HL-60 (cell line): Measurements from ENCODE around the gene RNH1.

ENCODE experiments used
- GABPA ChIP-seq: IDR thresholded peaks from 2 replicates; pipeline ENCODE4 v1.6.1; 2012; ENCODE audit warnings: low read depth
- POLR2AphosphoS5 ChIP-seq: IDR thresholded peaks from 2 replicates; pipeline ENCODE4 v1.6.1; 2012; ENCODE audit warnings: low read depth
- SPI1 ChIP-seq: IDR thresholded peaks from 2 replicates; pipeline ENCODE4 v1.6.1; 2012; ENCODE audit warnings: low read depth, mild to moderate bottlenecking, borderline replicate concordance
- TF ChIP-seq, protein P1 (sequence below): IDR thresholded peaks from one replicate; pipeline ENCODE4 v1.5.1; 2011; ENCODE audit warnings: low read length, control low read depth, inconsistent platforms; ENCODE audit not compliant: insufficient read depth
- TF ChIP-seq, protein P2 (sequence below): IDR thresholded peaks from 2 replicates; pipeline ENCODE4 v1.6.1; 2012; ENCODE audit warnings: low read depth; ENCODE audit not compliant: insufficient replicate concordance

DNA sequence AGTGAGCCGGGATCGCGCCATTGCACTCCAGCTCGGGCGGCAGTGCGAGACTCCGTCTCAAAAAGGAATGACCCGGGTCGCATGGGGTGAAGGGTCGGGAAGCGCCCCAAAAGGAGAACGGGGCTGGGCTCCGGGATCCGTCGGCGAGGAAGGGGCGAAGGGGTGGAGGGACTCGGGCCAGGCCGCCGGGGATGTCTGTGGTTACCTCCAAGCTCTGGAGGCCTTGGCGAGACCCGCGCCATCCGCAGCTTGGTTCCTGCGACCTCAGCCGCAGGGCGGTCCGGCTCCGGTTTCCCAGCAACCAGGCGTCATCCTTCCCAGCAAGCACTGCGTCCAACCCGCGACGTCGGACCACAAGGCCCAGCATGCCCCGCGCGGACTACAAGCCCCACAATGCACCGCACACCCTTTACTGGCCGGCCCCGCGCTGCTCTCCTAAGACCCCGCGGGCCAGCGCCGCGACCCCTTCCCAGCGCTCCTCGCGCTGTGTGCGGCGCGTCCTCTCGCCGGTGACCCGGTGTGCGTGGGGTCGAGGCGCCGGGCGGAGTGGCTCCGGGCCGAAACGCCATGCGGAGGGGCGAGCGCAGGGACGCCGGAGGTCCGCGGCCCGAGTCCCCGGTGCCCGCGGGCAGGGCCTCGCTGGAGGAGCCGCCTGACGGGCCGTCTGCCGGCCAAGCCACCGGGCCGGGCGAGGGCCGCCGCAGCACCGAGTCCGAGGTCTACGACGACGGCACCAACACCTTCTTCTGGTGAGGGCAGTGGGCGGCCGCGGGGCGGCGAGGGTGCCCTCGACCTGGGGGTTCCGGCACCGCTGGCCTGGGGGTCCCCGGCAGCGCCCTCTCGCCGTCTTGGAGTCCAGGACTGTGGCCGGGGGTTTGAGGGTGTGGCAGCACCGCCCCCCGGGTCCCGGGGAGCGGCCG lies 56.9 kb downstream of the RNH1 start, which contains the start of gene PTDSS2:
- TF ChIP-seq, protein P1, sequence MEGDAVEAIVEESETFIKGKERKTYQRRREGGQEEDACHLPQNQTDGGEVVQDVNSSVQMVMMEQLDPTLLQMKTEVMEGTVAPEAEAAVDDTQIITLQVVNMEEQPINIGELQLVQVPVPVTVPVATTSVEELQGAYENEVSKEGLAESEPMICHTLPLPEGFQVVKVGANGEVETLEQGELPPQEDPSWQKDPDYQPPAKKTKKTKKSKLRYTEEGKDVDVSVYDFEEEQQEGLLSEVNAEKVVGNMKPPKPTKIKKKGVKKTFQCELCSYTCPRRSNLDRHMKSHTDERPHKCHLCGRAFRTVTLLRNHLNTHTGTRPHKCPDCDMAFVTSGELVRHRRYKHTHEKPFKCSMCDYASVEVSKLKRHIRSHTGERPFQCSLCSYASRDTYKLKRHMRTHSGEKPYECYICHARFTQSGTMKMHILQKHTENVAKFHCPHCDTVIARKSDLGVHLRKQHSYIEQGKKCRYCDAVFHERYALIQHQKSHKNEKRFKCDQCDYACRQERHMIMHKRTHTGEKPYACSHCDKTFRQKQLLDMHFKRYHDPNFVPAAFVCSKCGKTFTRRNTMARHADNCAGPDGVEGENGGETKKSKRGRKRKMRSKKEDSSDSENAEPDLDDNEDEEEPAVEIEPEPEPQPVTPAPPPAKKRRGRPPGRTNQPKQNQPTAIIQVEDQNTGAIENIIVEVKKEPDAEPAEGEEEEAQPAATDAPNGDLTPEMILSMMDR, result no peak
- peak; percentile 33; the same call in 1 of the 2 replicates for TF ChIP-seq POLR2AphosphoS5
- TF ChIP-seq GABPA, result no peak
- TF ChIP-seq, protein P2, sequence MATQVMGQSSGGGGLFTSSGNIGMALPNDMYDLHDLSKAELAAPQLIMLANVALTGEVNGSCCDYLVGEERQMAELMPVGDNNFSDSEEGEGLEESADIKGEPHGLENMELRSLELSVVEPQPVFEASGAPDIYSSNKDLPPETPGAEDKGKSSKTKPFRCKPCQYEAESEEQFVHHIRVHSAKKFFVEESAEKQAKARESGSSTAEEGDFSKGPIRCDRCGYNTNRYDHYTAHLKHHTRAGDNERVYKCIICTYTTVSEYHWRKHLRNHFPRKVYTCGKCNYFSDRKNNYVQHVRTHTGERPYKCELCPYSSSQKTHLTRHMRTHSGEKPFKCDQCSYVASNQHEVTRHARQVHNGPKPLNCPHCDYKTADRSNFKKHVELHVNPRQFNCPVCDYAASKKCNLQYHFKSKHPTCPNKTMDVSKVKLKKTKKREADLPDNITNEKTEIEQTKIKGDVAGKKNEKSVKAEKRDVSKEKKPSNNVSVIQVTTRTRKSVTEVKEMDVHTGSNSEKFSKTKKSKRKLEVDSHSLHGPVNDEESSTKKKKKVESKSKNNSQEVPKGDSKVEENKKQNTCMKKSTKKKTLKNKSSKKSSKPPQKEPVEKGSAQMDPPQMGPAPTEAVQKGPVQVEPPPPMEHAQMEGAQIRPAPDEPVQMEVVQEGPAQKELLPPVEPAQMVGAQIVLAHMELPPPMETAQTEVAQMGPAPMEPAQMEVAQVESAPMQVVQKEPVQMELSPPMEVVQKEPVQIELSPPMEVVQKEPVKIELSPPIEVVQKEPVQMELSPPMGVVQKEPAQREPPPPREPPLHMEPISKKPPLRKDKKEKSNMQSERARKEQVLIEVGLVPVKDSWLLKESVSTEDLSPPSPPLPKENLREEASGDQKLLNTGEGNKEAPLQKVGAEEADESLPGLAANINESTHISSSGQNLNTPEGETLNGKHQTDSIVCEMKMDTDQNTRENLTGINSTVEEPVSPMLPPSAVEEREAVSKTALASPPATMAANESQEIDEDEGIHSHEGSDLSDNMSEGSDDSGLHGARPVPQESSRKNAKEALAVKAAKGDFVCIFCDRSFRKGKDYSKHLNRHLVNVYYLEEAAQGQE, result no peak
- no peak for TF ChIP-seq SPI1
